ENCODE results near the gene FMNL1.

Gene FMNL1

DNA sequence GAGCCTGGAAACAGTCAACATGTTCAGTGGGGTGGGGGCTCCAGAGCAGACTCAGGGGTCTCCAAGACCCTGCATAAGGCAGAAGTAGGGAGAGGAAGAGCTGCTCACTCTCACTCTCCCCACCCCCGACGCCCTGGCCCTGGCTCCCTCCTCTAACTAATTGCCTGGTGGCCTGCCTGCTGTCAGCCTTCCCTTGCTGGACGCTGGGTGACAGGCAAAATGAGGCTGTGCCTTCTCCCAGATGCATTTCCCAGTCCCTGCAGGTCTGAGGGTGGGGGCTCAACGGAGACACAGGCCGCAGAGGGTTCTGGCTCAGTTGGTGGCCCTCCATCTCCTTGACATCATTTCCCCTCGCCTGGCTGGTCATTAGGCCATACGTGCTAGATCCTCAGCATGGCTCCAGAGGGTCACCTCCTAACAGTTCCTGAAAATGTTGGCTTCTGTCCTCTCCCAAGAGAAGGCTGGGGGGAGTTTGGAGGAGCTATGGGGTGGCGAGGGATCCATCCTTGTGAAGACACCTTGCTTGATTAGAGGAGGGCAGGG lies 1.4 kb downstream of the FMNL1 start:
- no peak for DNase-seq

DNA sequence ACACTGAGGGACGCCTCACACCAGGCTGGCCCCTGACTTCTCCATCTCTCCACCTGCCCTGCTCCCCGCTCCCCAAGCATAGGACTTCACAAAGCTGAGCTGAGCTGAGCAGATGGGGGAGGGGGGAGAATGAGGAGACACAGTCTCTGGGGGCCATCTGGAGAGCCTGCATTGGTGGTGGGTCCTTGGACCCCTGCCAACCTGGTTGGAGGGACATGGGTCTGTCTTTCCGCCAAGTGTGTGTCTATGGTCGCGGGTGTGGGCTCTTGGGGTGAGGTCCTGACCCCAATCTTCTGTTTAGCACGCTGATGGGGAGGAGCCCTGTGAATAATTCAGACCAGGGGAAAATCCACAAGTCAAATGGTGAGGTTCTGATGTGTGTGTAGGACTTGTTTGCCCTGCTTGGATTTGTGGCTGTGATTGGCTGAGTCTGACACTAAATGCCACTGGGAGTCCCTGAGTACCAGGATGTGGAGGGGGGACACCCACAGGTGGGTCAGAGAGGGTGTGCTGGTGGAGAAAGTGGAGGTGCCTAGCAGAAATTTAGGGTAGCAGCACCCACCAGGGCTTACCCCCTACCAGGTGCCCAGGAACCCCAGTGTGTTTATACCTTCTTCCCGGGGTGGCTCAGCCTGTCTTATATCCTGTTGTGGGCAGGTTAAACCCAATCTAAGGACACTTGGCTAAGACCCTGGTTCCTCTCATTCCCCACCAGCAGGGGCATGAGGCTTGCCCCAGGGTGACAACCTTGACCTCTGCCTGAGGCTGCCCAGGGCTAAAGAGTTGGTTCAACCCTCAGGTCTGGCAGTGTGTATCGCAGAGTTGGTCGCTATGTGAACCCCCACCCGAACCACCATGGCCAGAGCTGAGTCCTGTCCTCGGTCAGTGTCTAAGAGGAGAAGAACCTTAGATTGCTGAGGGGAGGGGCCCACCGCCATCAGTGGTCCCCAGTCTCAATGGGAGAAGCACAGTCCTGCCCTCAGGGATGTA lies 2.1 kb downstream of the FMNL1 start:
- DNase-seq = no peak

DNA sequence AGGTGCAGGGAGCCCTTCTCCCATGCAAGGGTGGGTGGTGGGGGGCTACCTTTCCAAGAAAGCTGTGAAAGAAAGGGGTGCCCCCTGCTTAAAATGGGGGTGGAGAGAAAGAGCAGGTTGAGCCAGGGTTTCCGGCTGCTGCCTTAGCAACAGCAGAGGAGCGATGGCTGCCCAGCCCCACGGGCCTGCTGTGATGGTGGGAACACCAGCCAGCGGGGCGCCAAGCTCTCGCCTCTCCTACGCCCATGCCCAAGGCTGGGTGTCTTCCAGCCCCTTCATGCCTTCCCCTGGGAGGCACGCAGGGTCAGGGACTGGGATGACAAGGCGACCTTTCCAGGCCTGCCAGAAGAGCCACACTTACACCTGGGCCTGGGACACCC lies 3.0 kb downstream of the FMNL1 start:
- no peak for DNase-seq

DNA sequence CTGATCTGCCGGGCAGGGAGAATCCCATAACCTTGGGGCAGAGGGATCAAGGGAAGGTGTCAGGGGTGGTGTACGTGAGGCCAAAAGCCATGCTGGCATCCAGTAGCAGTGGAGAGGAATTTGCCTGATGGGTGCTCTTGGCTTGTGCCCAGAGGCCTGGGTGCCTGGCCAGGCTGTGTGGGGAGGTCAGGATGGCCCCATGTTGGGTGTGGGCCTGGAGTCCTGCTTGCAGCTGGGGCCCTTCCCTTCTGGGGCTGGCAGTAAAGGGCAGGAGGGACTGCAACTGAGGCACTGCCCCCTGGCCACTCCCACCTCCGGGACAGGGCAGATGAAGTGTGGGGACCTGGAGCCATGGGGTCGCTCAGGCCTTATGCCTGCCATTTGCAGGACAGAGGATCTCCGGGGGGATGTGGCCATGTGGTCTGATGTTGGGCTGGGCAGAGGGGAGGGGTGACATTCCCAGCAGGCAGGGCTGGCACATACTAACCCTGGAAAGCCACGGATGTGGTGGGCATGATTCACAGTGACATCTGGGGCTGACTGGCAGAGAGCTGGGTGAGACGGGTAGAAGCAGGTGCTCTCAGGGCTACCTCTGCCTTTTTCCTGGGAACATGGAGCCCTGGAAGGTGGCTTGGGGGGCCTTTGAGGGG lies 3.5 kb downstream of the FMNL1 start:
- no peak for DNase-seq

DNA sequence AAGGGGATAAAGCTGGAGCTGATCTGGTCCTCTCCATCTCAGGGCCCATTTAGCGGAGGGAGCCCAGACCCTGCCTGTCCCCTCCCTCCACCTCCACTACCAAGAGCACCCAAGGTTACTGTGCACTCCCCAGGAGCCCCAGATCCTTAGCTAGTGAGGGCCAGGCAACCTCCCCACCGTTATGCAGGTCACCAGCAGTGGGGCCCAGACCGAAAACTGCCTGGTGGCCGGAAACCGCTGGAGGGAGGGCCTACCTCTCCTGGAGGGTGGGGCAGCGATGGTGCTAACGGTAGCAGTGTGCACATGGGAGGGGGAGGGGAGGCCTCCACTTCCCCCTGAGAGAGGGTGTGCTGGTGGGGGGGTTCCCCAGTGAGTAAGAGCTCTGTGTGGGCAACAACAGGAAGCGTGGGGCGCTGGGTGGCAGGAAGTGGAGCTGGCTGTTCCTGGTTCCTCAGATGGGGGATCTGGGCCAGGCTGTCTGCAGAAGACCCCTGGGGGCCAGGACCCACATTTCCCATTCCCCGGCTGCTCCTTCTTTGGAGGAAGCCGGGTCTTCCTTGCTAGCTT lies 4.4 kb downstream of the FMNL1 start:
- DNase-seq = no peak

DNA sequence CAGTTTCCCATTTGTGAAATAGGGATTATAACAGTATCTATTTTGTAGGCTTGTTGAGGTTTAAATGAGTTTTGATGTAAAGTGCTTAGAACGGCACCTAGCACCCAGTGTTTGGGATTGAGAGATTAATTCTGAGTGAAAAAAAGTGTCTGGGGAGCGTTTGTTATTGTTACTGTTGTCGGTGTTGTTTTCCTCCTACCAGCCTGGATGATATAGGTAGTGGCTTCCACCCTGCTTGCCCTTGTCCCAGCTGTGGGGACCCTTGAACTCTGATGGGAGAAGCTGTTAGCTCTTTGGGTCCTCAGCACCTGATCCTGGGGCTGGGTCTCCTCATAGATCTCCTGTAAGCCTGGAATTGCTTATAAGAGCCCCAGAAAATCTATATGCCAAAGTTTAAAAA lies 4.9 kb downstream of the FMNL1 start:
- DNase-seq = no peak

DNA sequence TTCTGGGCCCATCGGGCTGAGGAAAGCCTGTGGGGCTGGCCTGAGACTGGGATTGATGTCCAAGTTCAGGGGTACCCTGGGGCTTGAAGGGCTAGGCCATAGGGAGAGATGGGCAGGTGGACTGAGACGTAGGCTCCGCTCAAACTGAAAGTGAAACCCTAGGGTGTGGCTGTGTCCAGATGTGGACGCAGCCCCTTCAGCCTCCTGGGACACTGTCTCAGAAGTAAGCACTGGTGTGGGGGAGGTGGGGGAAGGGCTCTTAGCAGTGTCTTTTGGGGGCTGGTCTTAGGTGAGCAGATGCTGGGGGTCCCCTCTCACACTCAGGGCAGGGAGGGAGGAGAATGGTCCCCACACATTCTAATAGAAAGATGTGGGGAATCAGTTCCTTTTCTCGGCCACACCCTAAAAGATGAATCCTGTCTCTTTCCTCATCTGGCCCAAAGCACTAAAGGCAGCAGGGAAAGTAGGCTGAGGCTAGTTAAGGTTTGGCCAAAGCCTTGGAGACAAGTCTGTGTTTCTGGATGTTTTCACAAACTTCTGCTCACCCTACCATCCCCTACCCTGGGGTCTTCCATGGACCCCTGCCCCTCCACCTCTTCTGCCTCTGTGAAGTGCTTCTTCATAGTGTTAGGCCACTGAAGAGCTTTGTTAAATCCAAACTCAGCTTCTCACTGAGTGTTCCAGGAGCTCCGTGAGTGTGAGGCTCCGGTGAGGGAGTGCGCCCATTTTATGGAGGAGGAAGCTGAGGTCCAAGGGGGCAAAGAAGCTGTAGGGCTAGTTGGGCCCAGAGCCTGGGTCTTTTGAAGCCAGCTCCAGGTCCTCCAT lies 5.6 kb downstream of the FMNL1 start:
- no peak for DNase-seq

DNA sequence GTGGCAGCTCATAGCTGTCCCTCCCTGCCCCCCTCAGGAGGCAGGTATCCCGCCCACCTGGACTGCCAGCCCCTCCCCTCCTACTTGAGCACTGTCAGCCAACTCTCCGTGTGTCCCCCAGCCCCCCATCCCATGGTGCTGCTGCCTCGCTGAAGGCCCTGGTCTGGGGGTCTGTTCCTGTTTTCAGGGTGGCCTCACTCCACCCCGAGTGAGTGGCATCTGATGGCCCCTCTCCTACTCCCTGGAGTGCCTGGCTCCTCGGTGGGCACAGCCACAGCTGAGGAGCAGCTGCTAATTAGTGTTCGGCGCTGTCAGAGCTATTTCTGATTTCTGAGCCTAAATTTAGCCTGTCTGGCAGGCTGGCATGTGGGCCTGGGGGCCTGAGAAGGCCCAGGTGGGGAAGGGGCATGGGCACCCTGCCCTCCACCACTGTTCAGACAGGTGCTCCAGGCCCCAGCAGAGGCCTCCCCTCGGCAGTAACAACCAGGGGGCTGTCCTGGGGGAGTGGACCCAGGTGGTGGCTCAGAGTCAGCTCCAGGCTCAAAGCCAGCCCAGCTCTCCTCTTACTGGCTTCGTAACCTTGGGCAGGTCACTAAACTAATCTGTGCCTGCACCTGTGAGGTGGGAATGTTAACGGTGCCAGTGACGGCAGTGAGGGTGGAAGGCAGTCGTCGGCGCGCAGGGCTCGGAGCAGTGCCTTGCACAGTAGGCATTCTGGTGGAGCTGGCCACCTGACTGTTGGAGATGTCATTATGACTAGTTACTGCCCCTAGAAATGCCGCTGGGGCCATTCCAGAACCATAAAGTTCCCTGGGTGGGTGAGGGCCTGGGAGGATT lies 6.5 kb downstream of the FMNL1 start:
- no peak for DNase-seq

DNA sequence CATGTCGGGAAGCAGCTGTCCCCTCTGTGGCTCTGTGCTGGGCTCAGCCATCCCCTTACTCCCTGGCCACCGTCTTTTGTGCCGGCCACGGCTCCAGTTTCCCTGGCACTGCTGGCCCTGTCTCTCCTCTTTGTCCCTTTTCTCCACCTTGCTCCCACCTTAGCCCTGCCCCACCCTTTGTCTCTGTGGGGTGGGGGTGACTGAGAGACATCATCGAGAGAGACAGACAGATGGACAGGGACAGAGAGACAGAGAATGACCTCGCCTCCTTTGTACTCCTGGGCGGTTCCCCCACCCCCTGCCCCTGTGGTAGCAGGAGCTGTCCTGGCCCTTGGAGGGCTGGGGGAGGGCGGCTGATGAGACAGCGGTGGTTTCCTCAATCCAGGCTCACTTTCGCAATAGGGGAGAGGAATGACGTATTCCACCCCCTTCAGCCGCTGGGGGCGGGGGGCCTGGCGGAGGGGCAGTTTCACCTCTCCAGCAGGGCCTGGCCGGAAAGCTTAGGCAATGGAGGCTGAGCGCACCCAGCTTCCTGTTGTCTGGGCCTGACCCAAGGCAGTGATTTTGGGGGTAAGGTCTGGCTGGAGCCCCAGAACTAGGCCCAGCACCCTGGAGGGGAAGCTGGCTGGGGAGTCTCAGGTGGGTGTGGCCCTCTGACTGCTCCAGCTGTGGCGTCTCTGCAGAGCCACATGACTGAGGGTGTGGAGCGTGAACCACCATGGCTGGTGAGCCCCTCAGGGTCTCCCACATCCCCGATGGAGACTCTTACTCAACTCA lies 7.3 kb downstream of the FMNL1 start:
- DNase-seq = no peak

DNA sequence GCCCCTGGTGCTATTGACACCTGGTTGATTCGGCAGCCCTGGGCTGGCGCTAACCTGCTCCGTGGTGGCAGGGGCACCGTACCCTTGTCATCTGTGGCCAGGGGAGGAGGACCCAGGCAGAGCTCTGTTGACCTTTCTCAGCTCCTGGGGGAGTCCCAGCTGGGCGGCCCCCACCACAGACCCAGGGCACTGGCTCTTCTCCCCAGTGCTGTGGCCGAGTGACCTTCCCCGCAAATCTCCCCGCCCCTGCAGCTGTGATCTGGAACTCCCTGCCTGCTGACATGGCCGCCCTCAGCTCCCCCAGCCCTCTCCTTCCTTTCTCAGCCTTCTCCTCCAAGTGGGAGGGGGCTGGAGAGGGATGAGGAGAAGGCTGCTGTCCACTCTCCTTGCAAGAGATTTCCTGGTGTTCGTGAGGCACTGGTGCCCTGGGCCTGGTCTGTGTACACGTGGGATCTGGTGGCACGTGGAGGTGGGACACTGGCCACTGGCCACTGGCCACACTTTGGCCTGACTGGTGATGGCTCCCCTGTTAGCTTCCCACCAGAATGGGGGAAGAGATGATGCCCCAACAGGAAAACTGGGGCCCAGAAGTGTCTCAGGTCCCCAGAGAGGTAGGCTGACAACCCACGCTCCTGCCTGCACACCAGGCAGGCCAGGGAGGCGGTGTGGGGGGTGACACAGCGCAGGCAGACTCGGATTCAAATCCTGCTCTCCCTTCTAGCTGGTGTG lies 8.2 kb downstream of the FMNL1 start:
- no peak for DNase-seq

DNA sequence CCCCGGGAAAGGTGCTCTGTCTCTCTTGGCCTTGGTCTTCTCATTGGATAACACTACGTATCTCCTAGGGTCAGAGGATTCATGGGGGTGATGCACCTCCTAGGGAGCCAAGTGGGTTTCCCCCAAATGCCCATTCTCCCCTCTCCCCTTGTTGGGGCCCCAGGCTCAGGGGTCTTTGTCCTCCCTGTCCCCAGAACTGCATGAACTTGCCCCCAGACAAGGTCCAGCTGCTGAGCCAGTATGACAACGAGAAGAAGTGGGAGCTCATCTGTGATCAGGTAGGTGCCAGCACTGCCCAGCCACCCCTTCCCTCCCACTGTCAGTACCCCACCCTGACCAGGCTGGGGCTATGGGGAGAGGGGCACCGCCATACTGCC lies 8.7 kb downstream of the FMNL1 start:
- no peak for DNase-seq

DNA sequence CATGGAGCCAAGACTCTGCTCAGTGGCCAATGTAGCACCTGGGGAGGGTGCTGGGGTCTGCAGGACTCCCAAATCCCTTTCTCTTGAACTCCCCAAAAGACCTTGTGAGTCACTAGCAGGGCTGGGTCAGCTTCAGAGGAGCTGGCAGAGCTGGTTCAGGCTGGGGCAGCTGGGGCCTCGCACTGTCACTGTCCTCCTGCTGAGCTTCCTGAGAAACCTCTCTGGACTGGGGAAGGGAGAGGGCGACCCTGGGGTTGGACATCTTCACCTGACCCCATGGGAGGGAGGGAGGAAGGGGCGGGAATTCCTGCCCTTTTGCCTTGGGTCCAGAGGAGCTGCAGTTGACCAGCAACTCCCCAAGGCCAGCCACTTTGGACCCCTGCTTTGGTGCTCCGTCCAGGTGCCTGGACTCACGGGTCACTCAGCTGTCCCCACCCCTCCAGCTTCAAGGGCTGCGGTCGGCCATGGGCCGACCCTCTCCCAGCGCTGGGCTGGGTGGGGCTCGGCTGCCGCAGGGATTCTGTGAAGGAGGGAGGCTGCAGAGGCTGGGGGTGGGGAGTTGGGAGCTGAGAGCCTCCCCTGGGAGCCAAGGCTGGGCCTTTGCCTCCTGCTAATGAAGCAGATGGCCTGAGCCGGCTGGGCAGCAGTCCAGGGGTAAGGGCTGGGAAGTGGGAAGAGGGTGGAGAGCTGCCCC lies 9.2 kb downstream of the FMNL1 start:
- DNase-seq = no peak

DNA sequence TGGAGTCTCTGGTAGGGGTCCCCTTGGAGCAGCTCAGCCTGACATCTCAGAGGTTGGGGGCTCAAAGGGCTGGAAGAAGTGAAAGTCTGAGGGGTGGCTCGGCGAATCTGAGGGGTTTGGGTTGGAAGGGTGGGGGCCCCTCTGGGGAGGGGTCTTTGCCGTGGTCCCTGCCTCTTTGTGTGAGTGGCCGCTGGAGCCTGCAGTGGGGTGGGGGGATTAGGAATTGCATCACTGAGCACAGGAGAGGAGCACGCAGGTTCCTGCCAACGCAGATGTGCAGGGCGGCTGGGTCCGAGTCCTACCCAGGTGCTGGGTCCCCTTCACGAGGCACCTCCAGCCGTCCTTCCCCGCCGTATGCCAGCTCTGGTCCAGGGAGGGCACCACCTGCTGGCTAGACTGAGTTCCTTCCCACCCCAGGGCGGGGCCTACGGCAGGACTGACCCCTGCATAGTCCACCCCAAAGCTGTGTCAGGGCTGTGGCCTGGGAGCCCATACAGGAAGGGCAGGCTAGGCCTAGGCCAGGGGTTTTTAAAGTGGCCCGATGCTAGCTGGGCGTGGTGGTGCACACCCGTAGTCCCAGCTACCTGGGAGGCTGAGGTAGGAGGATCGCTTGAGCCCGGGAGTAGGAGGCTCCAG lies 9.9 kb downstream of the FMNL1 start:
- DNase-seq = no peak

DNA sequence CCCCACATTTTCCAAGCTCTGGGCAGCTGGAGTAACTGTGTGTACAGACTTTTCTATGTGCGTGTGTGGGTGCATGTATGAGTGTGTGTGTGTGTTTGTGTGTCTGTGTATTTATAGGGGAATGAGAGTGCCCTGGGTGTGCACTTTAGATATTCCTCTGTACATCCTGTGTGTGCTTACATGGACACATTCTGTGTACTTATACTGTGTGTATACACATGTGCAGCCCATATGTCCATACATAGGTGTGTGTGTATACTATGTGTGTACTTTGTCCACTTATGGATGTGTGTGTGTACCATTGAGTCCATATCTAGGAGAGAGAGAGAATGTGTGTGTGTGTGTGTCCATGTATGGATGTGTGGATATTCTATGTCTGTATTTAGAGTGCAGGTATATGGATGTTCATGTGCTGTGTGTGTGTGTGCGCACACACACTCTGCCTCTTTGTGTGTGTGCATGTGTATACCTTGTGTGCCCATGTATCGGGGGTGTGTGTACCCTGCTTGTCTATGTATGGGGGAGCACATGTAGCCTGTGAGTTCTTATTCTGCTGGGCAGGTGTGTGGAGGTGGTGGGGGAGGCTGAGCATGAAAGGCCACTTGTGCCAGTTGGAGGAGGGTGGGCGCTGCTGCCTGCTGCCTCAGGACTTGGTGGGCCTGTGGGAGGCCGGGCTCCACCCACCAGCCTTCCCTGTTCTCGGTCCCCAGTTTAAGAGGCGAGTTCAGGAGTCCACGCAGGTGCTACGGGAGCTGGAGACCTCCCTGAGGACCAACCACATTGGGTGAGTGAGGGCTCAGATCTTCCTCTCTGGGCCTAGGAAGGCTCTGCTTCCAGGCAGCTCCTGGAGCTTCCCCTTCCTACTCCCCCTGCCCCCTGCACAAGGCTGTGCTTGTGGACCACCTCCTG lies 11.1 kb downstream of the FMNL1 start:
- no peak for DNase-seq

DNA sequence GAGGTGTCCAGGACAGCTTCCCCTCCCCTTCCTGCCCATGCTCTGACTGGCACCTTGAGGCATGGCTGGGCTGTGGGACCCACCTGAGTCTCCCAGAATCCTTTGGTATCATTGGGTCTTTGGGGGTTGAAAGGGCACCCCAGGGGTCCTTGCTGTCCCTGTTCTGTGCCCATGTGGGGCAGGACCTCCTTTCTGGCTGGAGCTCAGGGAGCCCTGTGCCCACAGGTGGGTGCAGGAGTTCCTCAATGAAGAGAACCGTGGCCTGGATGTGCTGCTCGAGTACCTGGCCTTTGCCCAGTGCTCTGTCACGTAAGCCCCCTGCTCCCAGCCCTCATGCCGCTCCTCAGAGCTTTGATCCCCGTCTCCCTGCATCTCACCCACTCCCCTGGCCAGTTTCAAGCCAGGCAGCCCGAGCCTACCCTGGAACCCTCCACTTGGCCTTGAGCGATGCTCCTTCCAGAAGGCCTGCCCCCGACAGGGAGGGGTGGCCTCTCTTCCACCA lies 11.8 kb downstream of the FMNL1 start:
- no peak for DNase-seq

DNA sequence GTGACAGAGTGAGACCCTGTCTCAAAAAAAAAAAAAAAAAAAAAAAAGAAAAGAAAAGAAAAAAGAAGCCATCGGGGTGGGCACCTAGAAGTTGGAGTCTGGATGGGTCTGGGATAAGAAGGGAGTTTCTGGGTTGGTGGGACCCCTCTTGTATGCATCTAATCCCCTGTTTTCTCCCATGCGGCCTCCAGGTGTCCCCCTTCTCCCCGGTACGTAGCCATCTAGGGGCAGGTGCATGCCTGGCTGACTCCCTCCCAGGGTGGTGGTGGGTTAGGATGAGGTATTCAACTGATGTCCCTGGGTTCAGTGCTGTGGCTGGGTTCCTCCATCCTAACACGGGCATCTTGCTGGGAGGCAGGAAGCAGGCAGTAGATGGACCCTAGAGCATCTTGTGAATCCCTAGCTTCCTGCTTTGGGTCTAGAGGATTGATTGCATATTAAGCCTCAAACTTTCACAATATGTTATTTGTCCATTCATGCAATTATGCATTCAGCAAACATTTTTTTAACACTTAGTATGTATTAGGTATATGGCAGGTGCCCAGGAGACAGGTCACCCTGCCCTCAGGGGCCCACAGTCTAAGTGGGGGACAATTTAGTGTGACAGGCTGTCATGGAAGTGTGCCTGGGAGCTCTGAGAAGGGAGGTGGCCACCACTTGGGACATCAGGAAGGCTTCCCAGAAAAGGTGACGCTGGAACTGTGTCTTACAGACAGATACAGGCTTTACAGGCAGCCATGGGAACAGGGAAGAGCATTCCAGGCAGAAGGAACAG lies 13.1 kb downstream of the FMNL1 start:
- DNase-seq = no peak

Measured in cortex of kidney (tissue), 1 donor.